Liver (tissue), 9 donors: Measurements from ENCODE around the gene SLC11A2. TPM values are rescaled to one million over a fixed set of nuclear protein-coding genes. Genes with fewer than 3 reads are reported as not detected.

Source experiments
- DNase-seq: peaks from one replicate; pipeline ENCODE4 v3.0.0-alpha.2; 2017; ENCODE audit warnings: low spot score
- H3K27ac ChIP-seq, 2 donors: one replicate each; pipeline ENCODE4 v1.7.0; 2013; ENCODE audit warnings: inconsistent platforms in 2 of 2, low read length in 2 of 2, control low read depth in 1 of 2, low read depth in 1 of 2, mild to moderate bottlenecking in 1 of 2
- H3K27me3 ChIP-seq, 4 donors: one replicate each; pipeline versions ENCODE4 v1.6.1 to v1.7.0; 2013; ENCODE audit warnings: low read length in 3 of 4, inconsistent platforms in 1 of 4, mild to moderate bottlenecking in 1 of 4, moderate library complexity in 1 of 4; ENCODE audit not compliant: control insufficient read depth in 4 of 4, insufficient read depth in 4 of 4
- H3K36me3 ChIP-seq, 4 donors: one replicate each; pipeline versions ENCODE4 v1.6.1 to v1.7.0; 2013; ENCODE audit warnings: low read length in 3 of 4, mild to moderate bottlenecking in 3 of 4, low read depth in 1 of 4, moderate library complexity in 1 of 4; ENCODE audit not compliant: control insufficient read depth in 4 of 4, insufficient read depth in 3 of 4
- H3K4me1 ChIP-seq, 4 donors: one replicate each; pipeline versions ENCODE4 v1.6.1 to v1.7.0; 2013; ENCODE audit warnings: low read length in 3 of 4, mild to moderate bottlenecking in 3 of 4, moderate library complexity in 1 of 4; ENCODE audit not compliant: control insufficient read depth in 4 of 4, insufficient read depth in 4 of 4
- H3K4me3 ChIP-seq, 3 donors: one replicate each; pipeline versions ENCODE4 v1.6.1 to v1.7.0; 2013; ENCODE audit warnings: low read length in 3 of 3, control low read depth in 1 of 3, low read depth in 1 of 3, mild to moderate bottlenecking in 1 of 3
- H3K9ac ChIP-seq, 2 donors: one replicate each; pipeline ENCODE4 v1.7.0; 2013; ENCODE audit warnings: low read length in 2 of 2, mild to moderate bottlenecking in 2 of 2, moderate library complexity in 2 of 2, control low read depth in 1 of 2, low read depth in 1 of 2
- H3K9me3 ChIP-seq, 4 donors: one replicate each; pipeline versions ENCODE4 v1.6.1 to v1.7.0; 2013; ENCODE audit warnings: low read length in 3 of 4; ENCODE audit not compliant: control insufficient read depth in 4 of 4
- EGR1 ChIP-seq, 2 donors: IDR thresholded peaks; 2 replicates each; pipeline ENCODE4 v1.6.1; 2016 to 2018; ENCODE audit warnings: antibody characterized with exemption in 2 of 2, low read depth in 2 of 2
- FOXA1 ChIP-seq: IDR thresholded peaks from 2 replicates; pipeline ENCODE4 v1.6.1; 2016; ENCODE audit warnings: antibody characterized with exemption
- FOXA2 ChIP-seq: IDR thresholded peaks from 2 replicates; pipeline ENCODE4 v1.6.1; 2016; ENCODE audit warnings: antibody characterized with exemption
- HNF4A ChIP-seq, 2 donors: conservative IDR thresholded peaks; 2 replicates each; pipeline ENCODE4 v1.6.1; 2016; ENCODE audit warnings: antibody characterized with exemption in 2 of 2, mild to moderate bottlenecking in 2 of 2
- HNF4G ChIP-seq: IDR thresholded peaks from 2 replicates; pipeline ENCODE4 v1.6.1; 2016; ENCODE audit warnings: antibody characterized with exemption
- JUND ChIP-seq, 2 donors: IDR thresholded peaks; 2 replicates each; pipeline ENCODE4 v1.6.1; 2016; ENCODE audit warnings: antibody characterized with exemption in 2 of 2
- NR2F2 ChIP-seq: IDR thresholded peaks from 2 replicates; pipeline ENCODE4 v1.6.1; 2016; ENCODE audit warnings: antibody characterized with exemption
- RAD21 ChIP-seq, 2 donors: IDR thresholded peaks; 2 replicates each; pipeline ENCODE4 v1.6.1; 2016; ENCODE audit warnings: antibody characterized with exemption in 2 of 2, mild to moderate bottlenecking in 2 of 2
- RXRA ChIP-seq, 2 donors: IDR thresholded peaks; 2 replicates each; pipeline ENCODE4 v1.6.1; 2017 to 2018; ENCODE audit warnings: antibody characterized with exemption in 2 of 2, mild to moderate bottlenecking in 1 of 2
- TAF1 ChIP-seq: conservative IDR thresholded peaks from 2 replicates; pipeline ENCODE4 v1.6.1; 2016; ENCODE audit warnings: antibody characterized with exemption, mild to moderate bottlenecking
- YY1 ChIP-seq: IDR thresholded peaks from 2 replicates; pipeline ENCODE4 v1.6.1; 2016; ENCODE audit warnings: antibody characterized with exemption, mild to moderate bottlenecking
- WGBS: extraction: QIAGEN DNeasy Blood & Tissue Kit; methylation state at CpG from one replicate; pipeline ENCODE4 v1.1.7; 2013; 5-methylcytosine and 5-hydroxymethylcytosine counted together
- polyA plus RNA-seq, 2 donors: library from polyadenylated mRNA; stranded (reverse) in 1 of 2; unstranded in 1 of 2; fragments of 200-250 nt in 1 of 2; fragments of >200 nt in 1 of 2; fragmentation: Nextera tagmentation in 1 of 2; extraction: Ambion mirVana in 1 of 2; gene quantifications; one replicate each; pipeline versions ENCODE4 v1.2.1 to v1.2.3, GENCODE V29; 2013 to 2015
- total RNA-seq, 2 donors: library from RNA; depleted of rRNA; stranded (reverse); fragments of >200 nt; gene quantifications; one replicate each; pipeline ENCODE4 v1.2.3, GENCODE V29; 2014
- TF ChIP-seq, protein P1 (sequence below): fragments of 150-350 bp; IDR thresholded peaks from 2 replicates; pipeline ENCODE4 v1.5.1; 2017; ENCODE audit warnings: improper control_type of control experiment, low read depth, low read length; ENCODE audit not compliant: missing input control
- TF ChIP-seq, protein P2 (sequence below): IDR thresholded peaks from 2 replicates; pipeline ENCODE4 v1.6.1; 2016; ENCODE audit warnings: antibody characterized with exemption
- TF ChIP-seq, protein P3 (sequence below): IDR thresholded peaks from 2 replicates; pipeline ENCODE4 v1.6.1; 2016; ENCODE audit warnings: antibody characterized with exemption
- TF ChIP-seq, protein P4 (sequence below): IDR thresholded peaks from 2 replicates; pipeline ENCODE4 v1.6.1; 2016; ENCODE audit warnings: antibody characterized with exemption
- TF ChIP-seq, protein P5 (sequence below): IDR thresholded peaks from 2 replicates; pipeline ENCODE4 v1.6.1; 2016; ENCODE audit warnings: antibody characterized with exemption, mild to moderate bottlenecking
- donor health status: healthy.
- donor health status: healthy.
- donor health status: healthy.
- donor health status: healthy.
- donor health status: healthy.

SLC11A2 gene
- total and polyA plus RNA-seq, 4 donors: 15.2 to 108 (median 52.2) TPM

DNA sequence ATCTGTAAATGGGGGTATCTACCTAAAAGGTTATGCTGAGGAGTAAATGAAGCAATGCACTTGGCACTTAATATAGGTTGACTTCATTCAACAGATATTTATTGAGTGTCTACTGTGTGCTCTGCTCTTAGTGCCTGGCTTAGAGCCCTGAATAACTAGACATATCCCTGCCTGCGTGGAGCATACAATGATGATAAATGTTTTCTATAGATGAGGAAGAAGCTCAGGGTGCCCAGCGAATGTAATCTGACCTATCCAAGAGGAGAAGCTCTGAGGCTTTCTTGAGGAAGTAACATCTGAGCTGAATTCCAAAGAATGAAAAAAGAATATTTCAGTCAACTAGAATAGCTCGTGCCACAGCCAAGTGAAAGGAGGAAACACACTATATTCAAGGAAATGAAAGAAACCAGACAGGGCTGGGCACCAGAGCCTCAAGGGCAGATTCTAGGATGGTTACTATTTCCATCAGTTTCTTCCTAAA is 91.8 kb downstream of the SLC11A2 start (continued):
- TF ChIP-seq, protein P1, sequence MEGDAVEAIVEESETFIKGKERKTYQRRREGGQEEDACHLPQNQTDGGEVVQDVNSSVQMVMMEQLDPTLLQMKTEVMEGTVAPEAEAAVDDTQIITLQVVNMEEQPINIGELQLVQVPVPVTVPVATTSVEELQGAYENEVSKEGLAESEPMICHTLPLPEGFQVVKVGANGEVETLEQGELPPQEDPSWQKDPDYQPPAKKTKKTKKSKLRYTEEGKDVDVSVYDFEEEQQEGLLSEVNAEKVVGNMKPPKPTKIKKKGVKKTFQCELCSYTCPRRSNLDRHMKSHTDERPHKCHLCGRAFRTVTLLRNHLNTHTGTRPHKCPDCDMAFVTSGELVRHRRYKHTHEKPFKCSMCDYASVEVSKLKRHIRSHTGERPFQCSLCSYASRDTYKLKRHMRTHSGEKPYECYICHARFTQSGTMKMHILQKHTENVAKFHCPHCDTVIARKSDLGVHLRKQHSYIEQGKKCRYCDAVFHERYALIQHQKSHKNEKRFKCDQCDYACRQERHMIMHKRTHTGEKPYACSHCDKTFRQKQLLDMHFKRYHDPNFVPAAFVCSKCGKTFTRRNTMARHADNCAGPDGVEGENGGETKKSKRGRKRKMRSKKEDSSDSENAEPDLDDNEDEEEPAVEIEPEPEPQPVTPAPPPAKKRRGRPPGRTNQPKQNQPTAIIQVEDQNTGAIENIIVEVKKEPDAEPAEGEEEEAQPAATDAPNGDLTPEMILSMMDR: no peak

DNA sequence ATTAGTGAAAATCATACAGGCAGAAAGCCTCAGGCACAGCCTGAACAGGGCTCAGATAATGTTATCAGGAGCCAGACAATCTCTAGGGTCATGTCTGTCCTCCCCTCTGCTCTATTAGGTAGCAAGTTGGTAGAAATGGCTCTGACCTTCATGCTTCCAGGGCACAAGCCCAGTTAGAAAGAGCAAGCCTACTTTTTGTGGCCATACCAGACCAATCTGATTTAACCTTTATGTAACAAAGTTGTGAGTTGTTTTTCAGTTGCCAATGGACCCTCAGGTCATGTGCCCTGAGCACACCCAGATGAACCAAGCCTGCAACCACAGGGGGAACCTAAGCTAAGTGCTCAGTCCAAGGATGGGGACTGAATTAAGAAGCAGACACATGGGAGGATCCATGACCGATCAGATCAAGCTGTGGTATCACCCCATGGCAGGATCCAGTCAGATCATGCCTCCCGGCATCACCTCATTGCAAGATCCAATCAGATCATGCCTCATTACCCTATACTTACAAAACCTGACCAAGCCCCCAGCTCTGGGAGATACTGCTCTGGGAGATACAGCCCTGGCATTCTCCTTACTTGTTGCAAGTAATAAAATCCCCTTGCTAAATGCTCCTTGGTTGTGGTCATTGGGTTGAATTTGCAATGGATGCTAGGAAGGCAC is 92.6 kb downstream of the SLC11A2 start:
- peak overlapping the region; percentile 69 to 75 for H3K27ac ChIP-seq
- H3K4me1 ChIP-seq: peaks cover 17 to 71% (median 62%) of the 10 kb centered on the region in 4 donors
- no peaks in the 10 kb centered on the region for H3K27me3 ChIP-seq
- WGBS: 55% methylated on average over 2 of the region's 2 CpGs
- peaks cover 0 to 3% (median 0%) of the 10 kb centered on the region in 4 donors for H3K9me3 ChIP-seq
- H3K9ac ChIP-seq: no peak overlapping the region
- H3K36me3 ChIP-seq: peaks cover 0 to 8% (median 4%) of the 10 kb centered on the region in 4 donors
- DNase-seq: peak; percentile 44
- TF ChIP-seq HNF4G (no peak), FOXA1 (no peak), EGR1 (IDR thresholded peaks at IDR 0.05; ENCODE audit: low read depth in 2 of 2) (no peak), FOXA2 (no peak), YY1 (peak; percentile 14)
- TF ChIP-seq, protein P2, sequence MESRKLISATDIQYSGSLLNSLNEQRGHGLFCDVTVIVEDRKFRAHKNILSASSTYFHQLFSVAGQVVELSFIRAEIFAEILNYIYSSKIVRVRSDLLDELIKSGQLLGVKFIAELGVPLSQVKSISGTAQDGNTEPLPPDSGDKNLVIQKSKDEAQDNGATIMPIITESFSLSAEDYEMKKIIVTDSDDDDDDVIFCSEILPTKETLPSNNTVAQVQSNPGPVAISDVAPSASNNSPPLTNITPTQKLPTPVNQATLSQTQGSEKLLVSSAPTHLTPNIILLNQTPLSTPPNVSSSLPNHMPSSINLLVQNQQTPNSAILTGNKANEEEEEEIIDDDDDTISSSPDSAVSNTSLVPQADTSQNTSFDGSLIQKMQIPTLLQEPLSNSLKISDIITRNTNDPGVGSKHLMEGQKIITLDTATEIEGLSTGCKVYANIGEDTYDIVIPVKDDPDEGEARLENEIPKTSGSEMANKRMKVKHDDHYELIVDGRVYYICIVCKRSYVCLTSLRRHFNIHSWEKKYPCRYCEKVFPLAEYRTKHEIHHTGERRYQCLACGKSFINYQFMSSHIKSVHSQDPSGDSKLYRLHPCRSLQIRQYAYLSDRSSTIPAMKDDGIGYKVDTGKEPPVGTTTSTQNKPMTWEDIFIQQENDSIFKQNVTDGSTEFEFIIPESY: no peak
- H3K4me3 ChIP-seq: no peak overlapping the region

DNA sequence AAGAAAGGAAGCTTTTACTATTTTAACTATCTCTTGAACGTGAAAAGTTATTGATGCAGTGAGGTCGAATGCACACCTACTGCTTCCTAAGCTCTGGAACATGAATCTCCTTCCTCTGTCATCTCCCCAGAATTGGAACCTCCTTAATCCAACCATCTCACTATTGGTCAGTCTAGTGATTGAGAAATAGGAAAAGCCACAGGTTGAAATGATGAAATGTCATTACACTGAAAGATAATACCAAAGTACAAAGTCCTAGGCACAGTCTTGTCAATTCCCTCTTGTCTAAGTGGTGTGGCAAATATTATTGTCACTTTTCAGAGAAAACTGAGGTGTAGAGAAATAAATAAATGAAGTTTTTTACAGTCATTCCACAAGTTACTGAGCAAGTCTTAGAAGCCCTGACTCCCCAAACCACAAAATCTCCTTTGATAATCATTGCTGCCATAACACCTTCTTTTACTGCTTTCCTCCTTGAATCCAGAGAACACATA is 93.3 kb downstream of the SLC11A2 start:
- H3K4me1 ChIP-seq: peaks cover 17 to 78% (median 68%) of the 10 kb centered on the region in 4 donors
- peaks cover 0 to 3% (median 0%) of the 10 kb centered on the region in 4 donors for H3K9me3 ChIP-seq
- H3K27ac ChIP-seq: peak overlapping the region; percentile 69 to 75
- no peaks in the 10 kb centered on the region for H3K27me3 ChIP-seq
- WGBS: 31% methylated on average over 2 of the region's 2 CpGs
- H3K36me3 ChIP-seq: peaks cover 0 to 8% (median 4%) of the 10 kb centered on the region in 4 donors
- DNase-seq: no peak
- no peak overlapping the region for H3K9ac ChIP-seq
- H3K4me3 ChIP-seq: no peak overlapping the region
- TF ChIP-seq FOXA2 (peak; percentile 57), YY1 (peak; percentile 62), RAD21 (IDR thresholded peaks at IDR 0.05) (peak; percentile 33 to 47), FOXA1 (no peak), NR2F2 (no peak), JUND (IDR thresholded peaks at IDR 0.05) (peak; percentile 79 to 83), TAF1 (peak; percentile 72), RXRA (IDR thresholded peaks at IDR 0.05) (peak; percentile 78 to 85), EGR1 (IDR thresholded peaks at IDR 0.05; ENCODE audit: low read depth in 2 of 2) (peak in 1 of 2 donors; percentile 66), HNF4A (conservative IDR thresholded peaks at IDR 0.05) (peak; percentile 98 to 99)
- TF ChIP-seq, protein P3, sequence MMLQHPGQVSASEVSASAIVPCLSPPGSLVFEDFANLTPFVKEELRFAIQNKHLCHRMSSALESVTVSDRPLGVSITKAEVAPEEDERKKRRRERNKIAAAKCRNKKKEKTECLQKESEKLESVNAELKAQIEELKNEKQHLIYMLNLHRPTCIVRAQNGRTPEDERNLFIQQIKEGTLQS: peak; percentile 82
- TF ChIP-seq, protein P4, sequence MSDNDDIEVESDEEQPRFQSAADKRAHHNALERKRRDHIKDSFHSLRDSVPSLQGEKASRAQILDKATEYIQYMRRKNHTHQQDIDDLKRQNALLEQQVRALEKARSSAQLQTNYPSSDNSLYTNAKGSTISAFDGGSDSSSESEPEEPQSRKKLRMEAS: peak; percentile 78
- TF ChIP-seq, protein P1: no peak
- TF ChIP-seq, protein P5, sequence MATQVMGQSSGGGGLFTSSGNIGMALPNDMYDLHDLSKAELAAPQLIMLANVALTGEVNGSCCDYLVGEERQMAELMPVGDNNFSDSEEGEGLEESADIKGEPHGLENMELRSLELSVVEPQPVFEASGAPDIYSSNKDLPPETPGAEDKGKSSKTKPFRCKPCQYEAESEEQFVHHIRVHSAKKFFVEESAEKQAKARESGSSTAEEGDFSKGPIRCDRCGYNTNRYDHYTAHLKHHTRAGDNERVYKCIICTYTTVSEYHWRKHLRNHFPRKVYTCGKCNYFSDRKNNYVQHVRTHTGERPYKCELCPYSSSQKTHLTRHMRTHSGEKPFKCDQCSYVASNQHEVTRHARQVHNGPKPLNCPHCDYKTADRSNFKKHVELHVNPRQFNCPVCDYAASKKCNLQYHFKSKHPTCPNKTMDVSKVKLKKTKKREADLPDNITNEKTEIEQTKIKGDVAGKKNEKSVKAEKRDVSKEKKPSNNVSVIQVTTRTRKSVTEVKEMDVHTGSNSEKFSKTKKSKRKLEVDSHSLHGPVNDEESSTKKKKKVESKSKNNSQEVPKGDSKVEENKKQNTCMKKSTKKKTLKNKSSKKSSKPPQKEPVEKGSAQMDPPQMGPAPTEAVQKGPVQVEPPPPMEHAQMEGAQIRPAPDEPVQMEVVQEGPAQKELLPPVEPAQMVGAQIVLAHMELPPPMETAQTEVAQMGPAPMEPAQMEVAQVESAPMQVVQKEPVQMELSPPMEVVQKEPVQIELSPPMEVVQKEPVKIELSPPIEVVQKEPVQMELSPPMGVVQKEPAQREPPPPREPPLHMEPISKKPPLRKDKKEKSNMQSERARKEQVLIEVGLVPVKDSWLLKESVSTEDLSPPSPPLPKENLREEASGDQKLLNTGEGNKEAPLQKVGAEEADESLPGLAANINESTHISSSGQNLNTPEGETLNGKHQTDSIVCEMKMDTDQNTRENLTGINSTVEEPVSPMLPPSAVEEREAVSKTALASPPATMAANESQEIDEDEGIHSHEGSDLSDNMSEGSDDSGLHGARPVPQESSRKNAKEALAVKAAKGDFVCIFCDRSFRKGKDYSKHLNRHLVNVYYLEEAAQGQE: peak; percentile 44
- TF ChIP-seq, protein P2: peak; percentile 75
